Fibroblast of villous mesenchyme (primary cell): Measurements from ENCODE around the gene PCSK5. TPM values are rescaled to one million over a fixed set of nuclear protein-coding genes. Genes with fewer than 3 reads are reported as not detected.
"Not testable (repeated sequence)": the region's sequence is repeated elsewhere in the genome, so short reads cannot be mapped to it uniquely, and the experiment has no call there.

ENCODE experiments used
- DNase-seq: peaks from one replicate; pipeline ENCODE4 v3.0.0-alpha.2; 2010; ENCODE audit warnings: low read depth
- H3K4me3 ChIP-seq: 2 replicates; pipeline ENCODE4 v1.5.1; 2011; ENCODE audit warnings: low read depth, mild to moderate bottlenecking, low read length
- total RNA-seq: library from RNA; depleted of rRNA; stranded (reverse); fragments of >200 nt; gene quantifications from 2 replicates; pipeline ENCODE4 v1.2.3, GENCODE V29; 2012
- TF ChIP-seq, protein P1 (sequence below): IDR thresholded peaks from 2 replicates; pipeline ENCODE4 v1.5.1; 2012; ENCODE audit warnings: low read depth, mild to moderate bottlenecking, low read length; ENCODE audit not compliant: insufficient read depth

Gene PCSK5
- total RNA-seq, 1 donor: 1.7 TPM

DNA sequence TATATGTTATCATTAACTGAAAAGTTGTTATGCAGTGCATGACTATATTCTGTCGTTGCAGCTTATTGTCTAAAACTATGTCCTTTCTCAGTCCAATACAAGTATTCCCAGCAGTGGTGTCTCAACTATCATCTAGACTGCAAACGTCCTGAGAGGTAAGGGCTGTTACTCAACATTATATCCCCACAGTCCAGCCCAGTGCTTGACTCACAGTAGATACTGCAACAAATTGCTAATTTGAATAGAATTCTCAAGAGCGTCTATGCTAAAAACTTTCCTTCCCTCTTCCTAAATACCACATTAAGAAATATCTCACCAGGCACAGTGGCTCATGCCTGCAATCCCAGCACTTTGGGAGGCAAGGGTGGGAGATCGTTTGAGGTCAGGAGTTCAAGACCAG, 37.7 kb upstream of the PCSK5 start:
- no peak for DNase-seq
- no peak overlapping the region for H3K4me3 ChIP-seq
- TF ChIP-seq, protein P1, sequence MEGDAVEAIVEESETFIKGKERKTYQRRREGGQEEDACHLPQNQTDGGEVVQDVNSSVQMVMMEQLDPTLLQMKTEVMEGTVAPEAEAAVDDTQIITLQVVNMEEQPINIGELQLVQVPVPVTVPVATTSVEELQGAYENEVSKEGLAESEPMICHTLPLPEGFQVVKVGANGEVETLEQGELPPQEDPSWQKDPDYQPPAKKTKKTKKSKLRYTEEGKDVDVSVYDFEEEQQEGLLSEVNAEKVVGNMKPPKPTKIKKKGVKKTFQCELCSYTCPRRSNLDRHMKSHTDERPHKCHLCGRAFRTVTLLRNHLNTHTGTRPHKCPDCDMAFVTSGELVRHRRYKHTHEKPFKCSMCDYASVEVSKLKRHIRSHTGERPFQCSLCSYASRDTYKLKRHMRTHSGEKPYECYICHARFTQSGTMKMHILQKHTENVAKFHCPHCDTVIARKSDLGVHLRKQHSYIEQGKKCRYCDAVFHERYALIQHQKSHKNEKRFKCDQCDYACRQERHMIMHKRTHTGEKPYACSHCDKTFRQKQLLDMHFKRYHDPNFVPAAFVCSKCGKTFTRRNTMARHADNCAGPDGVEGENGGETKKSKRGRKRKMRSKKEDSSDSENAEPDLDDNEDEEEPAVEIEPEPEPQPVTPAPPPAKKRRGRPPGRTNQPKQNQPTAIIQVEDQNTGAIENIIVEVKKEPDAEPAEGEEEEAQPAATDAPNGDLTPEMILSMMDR: no peak

DNA sequence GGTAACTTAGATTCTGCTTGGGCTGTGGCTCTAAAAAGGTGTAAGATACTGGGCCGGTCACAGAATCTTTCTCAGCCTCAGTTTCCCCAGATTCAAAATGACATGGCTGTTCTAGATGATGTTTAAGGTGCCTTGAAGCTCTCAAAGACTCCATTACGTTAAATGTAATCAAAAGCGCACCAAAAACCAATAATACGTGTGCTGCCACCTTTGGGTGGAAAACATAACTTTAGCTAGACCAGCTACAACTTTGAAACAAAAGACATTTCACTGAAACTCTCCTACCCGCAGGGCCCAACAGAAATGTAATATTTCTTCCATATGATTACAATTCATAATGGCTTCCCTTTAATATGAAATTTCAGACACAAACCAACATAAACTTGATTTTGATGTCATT, 35.0 kb upstream of the PCSK5 start:
- H3K4me3 ChIP-seq: no peak overlapping the region
- peak; percentile 8 for DNase-seq
- TF ChIP-seq, protein P1: peak; percentile 38

DNA sequence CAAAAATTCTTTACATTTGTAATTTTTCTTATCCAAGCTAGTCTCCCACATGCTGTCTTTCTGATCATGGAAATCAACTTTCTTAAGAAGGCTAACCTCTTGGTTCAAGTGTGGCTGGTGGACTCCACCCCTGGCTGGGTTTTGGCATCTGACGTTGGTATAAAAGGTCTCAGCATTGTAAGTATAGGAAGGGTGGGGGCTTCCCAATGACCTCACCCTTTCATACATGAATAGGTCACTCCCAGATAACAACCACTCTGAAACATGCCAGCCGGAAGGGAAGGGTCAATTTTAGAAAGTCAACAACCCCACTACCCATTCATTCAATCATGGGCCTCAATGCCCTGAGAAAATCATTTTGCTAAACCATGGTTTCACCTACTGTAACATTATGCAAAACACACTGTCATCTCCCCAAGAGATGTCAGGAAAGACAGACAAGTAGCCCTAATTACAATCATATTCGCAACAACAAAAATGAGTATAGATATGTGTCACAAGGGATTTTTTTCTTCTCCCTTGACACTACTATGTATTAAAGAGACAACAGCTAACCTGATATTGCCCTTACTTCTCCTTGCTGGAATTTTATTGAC, 31.9 kb upstream of the PCSK5 start:
- DNase-seq: no peak
- TF ChIP-seq, protein P1: no peak
- H3K4me3 ChIP-seq: no peak overlapping the region

DNA sequence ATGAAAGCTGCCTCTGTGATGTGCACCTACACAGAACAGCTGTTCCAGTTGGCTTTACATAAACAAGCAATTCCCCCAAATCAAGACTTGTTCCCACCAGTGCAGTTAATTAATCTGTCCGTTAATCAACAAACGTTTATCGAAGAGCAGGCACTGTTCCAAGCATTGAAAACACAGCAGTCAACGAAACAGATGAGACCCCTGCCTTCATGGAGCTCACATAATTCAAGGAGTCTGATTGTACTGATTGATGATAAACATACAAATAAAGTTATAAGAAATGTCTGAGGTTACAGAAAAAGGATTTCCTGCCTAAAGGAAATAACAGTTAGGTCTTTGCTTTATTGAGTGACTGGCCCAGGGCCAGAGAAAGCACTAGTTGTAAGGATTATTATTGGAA, 26.2 kb upstream of the PCSK5 start:
- no peak overlapping the region for H3K4me3 ChIP-seq
- DNase-seq: no peak
- TF ChIP-seq, protein P1: no peak

DNA sequence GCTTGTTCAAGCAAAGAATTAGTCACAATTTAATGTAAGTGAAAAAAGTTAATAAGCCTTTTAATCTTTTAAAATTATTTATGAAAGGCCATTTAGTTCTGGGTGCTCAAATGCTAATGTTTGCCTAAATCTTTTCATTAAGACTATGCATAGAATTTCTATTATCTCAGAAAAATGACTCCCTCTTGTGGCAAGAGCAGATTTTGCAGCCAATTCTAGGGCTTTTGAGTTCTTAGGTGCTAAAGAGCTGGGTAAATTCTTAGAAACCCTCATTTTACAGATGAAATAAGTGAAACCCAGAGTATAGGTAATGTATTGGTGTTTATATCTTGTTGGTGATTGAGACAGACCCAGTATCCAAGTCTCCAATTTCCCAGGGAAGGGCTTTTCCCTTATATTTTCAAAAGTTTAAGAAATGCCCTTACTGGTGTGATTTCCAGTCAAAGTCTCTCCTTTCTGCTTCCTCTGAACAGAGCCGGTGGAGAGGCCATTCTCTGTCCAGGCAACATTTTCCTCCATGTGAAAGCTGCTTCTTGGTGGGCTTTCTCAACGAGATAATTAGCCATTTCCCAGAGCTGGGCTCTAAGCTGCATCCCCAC, 24.1 kb upstream of the PCSK5 start:
- TF ChIP-seq, protein P1: peak; percentile 73
- peak; percentile 52 for DNase-seq
- H3K4me3 ChIP-seq: no peak overlapping the region

DNA sequence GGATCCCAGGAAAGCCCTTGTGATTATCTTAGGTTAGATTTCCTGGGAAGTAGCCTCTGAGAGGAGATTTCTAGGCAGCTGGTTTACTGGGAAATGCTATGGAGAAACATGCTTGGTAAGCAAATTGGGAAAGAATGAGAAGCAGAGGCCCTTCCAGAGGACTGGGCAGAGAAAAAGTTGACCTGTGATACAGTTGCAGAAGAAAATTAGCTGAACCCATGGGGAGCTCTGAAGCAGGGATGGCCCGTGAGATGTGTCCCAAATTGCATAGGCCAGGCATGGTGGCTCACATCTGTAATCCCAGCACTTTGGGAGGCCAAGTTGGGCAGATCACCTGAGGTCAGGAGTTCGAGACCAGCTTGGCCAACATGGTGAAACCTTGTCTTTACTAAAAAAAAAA, 21.9 kb upstream of the PCSK5 start:
- DNase-seq, H3K4me3 ChIP-seq: not testable (repeated sequence)

DNA sequence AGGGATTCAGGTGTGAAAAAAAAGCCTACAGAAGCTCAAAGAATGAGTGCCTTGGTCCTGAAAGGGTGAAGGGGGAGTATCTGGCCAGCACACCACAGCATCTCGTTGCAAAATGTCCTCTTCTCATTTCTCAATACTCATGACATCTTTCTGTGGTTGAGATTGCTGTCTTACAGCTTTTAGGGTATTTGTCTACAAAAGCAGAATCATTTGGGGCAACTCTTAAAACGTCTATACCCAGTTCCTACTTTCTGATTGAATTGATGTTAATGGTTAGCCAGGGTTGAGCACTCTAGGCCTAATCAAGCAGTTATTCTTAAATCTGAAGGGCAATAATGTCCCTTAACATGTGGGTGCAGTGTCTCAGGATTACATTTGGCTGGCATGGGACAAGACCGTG, 21.2 kb upstream of the PCSK5 start:
- no peak for DNase-seq
- TF ChIP-seq, protein P1: no peak
- no peak overlapping the region for H3K4me3 ChIP-seq
